GM18870 (cell line): ENCODE data around the gene RNF157.

ENCODE experiments used
- ATAC-seq: cut with Tn5 transposase; IDR thresholded peaks from one replicate; pipeline ENCODE4 v1.9.1; 2021; ENCODE audit warnings: moderate library complexity; ENCODE audit not compliant: unreplicated experiment

RNF157 gene

DNA sequence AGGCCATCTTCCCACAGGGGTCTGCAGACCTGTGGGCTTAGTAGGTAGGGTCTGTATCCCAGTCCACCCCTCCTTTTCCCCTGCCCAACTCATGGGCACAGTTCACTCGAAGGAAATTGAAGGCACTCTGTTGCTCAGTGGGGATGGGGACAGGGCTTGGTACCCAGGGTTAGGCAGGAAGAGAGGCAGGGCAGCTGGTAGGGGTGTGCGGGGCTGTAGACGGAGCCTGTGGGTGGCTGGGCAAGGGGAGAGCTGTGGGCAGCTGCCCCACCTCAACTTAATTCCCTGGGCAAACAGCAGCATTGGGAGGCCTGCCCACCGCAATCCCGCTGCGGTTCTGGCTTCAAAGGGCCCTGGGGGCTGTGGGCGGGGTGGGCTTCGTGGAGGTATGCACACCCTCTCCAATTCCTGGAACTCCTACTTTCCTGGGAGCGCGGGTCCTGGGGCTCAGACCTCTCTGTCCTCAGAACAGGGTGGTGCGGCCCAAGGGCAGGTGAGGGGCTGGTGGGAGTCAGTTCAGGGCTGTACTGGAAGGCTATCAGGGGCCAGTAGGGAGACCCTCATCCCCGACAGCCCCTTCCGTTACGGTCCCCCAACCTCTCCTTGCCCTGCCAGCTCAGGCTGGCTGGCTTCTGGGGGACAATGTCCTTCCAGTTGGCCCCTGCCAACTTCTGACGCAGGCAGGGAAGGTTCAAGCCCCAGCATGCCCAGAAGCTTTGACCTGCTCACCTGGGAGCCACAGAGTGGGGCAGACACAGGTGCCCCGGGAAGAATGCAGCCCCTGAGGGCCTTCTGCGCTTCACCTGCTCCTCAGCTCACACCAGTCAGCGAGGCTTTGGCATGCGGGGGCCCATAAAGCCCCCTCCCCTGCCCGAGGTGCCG lies 108.4 kb downstream of the RNF157 start:
- ATAC-seq = no peak

- no peak for ATAC-seq
Observed at GRCh38 chr17:76131051-76131691, 109.1 kb downstream of the RNF157 start.

- ATAC-seq = no peak
Observed at GRCh38 chr17:76130473-76130872, 109.8 kb downstream of the RNF157 start.

DNA sequence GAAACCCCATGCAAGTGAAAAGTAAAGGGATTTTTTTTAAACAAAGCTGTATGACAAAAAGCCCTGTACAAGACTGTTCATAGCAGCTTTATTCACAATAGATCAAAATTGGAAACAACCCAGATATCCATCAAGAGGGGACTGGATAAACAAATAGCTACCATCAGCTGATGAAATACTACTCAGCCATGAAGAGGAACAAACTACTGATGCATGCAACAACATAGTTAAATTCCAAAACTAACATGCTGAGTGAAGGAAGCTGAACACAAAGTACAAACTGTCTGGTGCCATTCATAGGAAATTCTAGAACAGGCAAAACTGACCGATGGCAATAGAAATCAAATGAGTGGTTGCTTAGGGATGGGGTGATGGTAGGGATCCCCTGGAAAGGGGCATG lies 114.4 kb downstream of the RNF157 start:
- ATAC-seq = no peak

DNA sequence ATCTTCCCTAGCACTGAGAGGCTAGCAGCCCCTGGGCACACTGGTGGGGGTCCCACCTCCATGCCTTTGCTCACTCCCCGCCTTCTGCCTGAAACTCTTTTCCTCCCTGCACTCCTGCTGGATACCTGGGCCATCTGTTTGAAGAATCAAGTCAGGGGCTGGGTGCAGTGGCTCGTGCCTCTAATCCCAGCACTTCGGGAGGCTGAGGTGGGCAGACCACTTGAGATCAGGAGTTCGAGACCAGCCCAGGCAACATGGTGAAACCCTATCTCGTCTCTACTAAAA lies 115.0 kb downstream of the RNF157 start:
- no peak for ATAC-seq

- no peak for ATAC-seq
Observed at GRCh38 chr17:76124582-76125390, 115.5 kb downstream of the RNF157 start.

DNA sequence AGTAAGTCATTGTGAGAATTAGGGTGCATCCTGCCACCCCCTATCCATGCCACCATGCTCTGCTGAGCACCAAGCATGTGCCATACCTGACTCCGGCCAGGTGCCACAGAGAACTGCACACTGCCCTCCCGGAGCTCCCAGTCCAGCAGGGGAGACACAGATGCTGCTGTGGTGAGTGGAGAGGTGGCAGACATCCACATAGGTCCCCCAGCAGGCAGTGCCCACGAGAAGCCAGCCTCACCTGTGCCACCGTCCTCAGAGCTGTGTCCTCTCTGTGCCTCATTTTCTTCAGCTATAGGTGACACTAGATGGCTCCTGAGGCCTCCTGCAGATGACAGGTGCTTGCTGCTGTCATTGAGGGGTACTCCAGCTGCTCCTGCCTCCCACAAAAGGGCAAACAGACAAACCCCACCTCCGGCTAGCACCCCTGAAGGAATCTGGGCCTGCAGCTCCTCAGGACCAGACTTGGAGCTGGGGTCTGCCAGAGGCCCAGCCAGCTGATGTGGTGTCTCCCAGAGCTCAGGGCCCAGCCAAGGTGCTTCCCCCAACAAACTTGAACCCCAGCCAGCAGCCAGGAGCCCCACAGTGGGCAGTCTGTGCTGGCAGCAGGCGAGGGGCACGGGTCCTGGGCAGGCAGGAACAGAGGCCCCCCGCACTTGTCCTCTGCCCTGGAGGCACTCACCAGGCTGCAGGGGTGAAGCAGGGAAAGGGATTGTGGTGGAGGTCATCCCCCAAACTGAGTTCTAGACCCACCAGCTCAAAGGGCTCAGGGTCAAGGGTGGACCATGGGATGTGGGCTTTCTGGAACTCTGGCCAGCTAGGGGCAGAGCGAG lies 116.3 kb downstream of the RNF157 start:
- ATAC-seq = no peak

DNA sequence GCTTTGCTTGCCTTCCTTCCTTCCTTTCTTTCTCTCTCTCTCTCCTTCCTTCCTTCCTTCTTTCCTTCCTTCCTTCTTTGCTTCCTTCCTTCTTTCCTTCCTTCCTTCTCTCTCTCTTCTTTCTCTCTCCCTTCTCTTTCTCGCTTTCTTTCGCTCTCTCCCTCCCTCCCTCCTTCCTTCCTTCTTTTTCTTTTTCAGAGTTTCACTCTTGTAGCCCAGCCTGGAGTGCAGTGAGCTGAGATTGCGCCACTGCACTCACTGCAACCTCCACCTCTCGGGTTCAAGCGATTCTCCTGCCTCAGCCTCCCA lies 117.1 kb downstream of the RNF157 start:
- ATAC-seq = no peak

GRCh38 chr17:76122431-76123190 lies 117.7 kb downstream of the RNF157 start:
- ATAC-seq = no peak

DNA sequence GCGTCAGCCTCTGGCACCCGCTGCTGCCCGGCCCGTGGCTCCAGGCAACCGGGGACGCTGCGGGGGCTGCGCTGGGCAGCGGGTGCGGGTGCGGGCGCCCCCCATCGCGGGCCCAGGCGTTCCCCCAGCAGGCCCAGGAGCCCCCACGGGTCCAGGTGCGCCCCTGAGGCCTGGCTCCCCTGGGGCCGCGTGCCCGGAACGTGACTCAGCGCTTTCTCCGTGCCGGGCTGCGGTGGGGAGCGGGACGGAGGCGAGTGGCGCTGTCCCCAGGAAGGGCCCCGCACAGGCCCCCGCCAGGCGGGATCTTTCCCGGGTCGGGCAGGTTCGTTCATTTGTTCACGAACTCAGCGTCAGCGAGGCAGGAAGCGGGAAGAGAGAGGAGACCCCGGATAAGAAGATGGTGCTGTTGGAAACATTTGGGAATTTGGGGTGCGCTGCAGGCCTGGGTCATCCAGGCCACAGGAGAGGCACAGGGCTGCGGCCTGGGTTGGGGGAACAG lies 118.3 kb downstream of the RNF157 start:
- no peak for ATAC-seq

DNA sequence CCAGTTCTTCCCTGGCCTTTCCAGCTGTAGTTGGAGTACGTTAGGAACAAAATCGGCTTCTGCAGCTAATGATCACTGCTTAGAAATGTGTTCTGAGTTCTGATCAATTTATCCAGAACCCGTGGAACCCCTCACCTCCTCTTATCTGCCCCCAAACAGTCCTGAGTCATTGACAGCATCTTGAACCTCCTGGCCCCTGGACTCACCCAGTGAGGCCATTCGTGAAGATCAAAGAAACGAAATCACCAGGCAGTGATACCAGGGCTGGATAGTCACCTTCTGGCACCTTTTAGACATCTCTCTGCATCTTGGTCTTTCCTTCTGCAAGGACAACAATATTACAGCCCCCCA lies 119.7 kb downstream of the RNF157 start:
- no peak for ATAC-seq

GRCh38 chr17:76119409-76120371 lies 120.6 kb downstream of the RNF157 start:
- ATAC-seq = no peak

DNA sequence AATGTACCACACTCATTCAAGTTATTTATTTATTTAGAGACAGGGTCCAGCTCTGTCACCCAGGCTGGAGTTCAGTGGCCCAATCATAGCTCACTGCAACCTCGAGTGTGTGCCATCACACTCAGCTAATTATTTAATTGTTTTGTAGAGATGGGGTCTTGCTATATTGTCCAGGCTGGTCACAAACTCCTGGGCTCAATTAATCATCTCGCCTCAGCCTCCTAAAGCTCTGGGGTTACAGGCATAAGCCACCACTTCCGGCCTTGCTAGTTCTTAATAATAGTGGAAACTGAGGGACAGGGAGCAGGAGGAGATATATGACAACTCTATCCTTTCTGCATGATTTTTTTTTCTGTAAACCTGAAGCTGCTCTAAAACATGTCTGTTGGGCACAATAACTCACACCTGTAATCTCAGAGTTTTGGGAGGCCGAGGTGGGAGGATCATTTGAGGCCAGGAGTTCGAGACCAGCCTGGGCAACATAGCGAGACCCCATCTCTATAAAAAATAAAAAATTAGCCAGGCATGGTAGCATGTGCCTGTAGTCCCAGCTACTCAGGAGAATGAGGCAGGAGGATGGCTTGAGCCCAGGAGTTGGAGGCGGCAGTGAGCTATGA lies 125.0 kb downstream of the RNF157 start:
- ATAC-seq = no peak

GRCh38 chr17:76111956-76112355 lies 128.3 kb downstream of the RNF157 start:
- ATAC-seq = no peak

GRCh38 chr17:76107509-76107908 lies 132.8 kb downstream of the RNF157 start:
- ATAC-seq = no peak

DNA sequence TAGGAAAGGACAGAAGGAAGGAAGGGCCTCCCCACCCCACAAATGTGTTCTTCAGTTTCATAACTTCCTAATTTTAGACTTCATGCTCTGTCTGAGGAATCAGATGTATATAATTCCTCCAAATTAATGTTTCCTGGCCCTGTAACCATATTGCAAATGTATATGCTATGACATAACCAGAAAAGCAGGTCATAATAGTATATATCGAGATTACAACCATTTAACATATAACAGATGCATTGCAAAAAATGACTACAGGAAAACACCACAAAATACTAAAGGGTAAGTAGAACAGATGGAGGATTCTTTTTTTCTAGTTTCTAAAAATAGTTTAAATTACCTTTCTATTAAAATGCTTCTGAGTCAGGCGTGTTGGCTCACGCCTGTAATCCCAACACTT lies 133.6 kb downstream of the RNF157 start:
- no peak for ATAC-seq

- no peak for ATAC-seq
Observed at GRCh38 chr17:76104896-76105231, 135.4 kb downstream of the RNF157 start.

- no peak for ATAC-seq
Observed at GRCh38 chr17:76104140-76104895, 136.0 kb downstream of the RNF157 start.
